Left lung (tissue), 10 donors: Measurements from ENCODE around the gene CTDP1. TPM values are rescaled to one million over a fixed set of nuclear protein-coding genes. Genes with fewer than 3 reads are reported as not detected.

Experiments used
- ATAC-seq: fragments of 200-7000 bp; cut with Tn5 transposase; one replicate; pipeline ENCODE4 v1.9.1; 2020; ENCODE audit warnings: moderate library complexity
- DNase-seq, 4 donors: peaks; one replicate each; pipeline ENCODE4 v3.0.0-alpha.2; 2013 to 2020
- H3K27ac ChIP-seq, 2 donors: fragments of 200-600 bp; sonication (generic) in 1 of 2; one replicate each; pipeline versions ENCODE4 v1.5.0 to v1.8.0; 2020 to 2021
- H3K27me3 ChIP-seq, 2 donors: fragments of 200-600 bp; sonication (generic) in 1 of 2; one replicate each; pipeline versions ENCODE4 v1.5.0 to v1.8.0; 2020 to 2021
- H3K36me3 ChIP-seq, 2 donors: fragments of 200-600 bp; sonication (generic) in 1 of 2; one replicate each; pipeline versions ENCODE4 v1.5.0 to v1.8.0; 2020 to 2021
- H3K4me1 ChIP-seq, 2 donors: fragments of 200-600 bp; one replicate each; pipeline ENCODE4 v1.8.0; 2021
- H3K4me3 ChIP-seq, 2 donors: fragments of 200-600 bp; sonication (generic) in 1 of 2; one replicate each; pipeline versions ENCODE4 v1.5.0 to v1.8.0; 2020 to 2021; ENCODE audit warnings: mild to moderate bottlenecking in 1 of 2
- H3K9me3 ChIP-seq, 2 donors: fragments of 200-600 bp; sonication (generic) in 1 of 2; one replicate each; pipeline versions ENCODE4 v1.5.0 to v1.8.0; 2020 to 2021
- intact Hi-C, 2 donors: fragments of 100-400 bp; cut with DNase I; formaldehyde crosslinking; loops; one replicate each; pipeline versions ENCODE4 v1.11.2 to v1.14.2; 2022
- polyA plus RNA-seq, 6 donors: library from polyadenylated mRNA; unstranded; fragments of 120-200 nt; gene quantifications; one replicate each; pipeline ENCODE4 v1.2.1, GENCODE V29; 2013; ENCODE audit not compliant: insufficient read length in 6 of 6
- total RNA-seq, 2 donors: library from RNA; stranded (reverse); fragmentation: NEBNext Ultra II Directional; extraction: Animal tissue kit (Norgen Biotek cat#: 25700); gene quantifications; one replicate each; pipeline ENCODE4 v1.2.1, GENCODE V29; 2021
- TF ChIP-seq, protein P1 (sequence below), 2 donors: fragments of 200-600 bp; sonication (generic) in 1 of 2; IDR thresholded peaks; one replicate each; pipeline versions ENCODE4 v1.5.0 to v1.8.0; 2021; ENCODE audit warnings: antibody characterized with exemption in 2 of 2
- donor health status: DM: no; HTN: yes; CAD: no.
- donor health status: DM: no; HTN: no; CAD: no.

CTDP1 gene
- total and polyA plus RNA-seq, 8 donors = 8.4 to 24.4 (median 11.4) TPM

DNA sequence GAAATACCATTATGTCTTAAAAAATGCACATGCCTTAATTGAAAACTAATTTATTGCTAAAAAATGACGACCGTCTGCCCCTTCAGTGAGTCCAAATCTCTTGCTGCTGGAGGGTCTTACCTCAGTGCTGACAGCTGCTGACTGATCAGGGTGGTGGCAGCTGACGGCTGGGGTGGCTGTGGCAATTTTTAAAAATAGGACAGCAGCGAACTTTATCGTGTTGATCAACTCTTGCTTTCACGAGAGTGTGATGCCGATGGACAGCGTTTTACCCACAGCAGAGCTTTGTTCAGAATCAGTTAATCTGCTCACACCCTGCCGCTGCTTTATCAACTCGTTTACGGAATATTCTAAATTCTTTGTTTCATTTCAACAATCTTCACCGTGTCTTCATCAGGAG is 21.2 kb upstream of the CTDP1 start:
- Histone ChIP-seq H3K36me3 (no peaks in the 10 kb centered on the region), H3K27me3 (peaks cover 0 to 5% of the 10 kb centered on the region in 2 donors), H3K4me1 (no peaks in the 10 kb centered on the region), H3K4me3 (no peak overlapping the region), H3K27ac (no peak overlapping the region), H3K9me3 (peaks cover 0 to 2% of the 10 kb centered on the region in 2 donors)
- ATAC-seq (no peak), DNase-seq (peak in 1 of 4 donors; percentile 60)
- intact Hi-C loops = no loop called here
- TF ChIP-seq, protein P1, sequence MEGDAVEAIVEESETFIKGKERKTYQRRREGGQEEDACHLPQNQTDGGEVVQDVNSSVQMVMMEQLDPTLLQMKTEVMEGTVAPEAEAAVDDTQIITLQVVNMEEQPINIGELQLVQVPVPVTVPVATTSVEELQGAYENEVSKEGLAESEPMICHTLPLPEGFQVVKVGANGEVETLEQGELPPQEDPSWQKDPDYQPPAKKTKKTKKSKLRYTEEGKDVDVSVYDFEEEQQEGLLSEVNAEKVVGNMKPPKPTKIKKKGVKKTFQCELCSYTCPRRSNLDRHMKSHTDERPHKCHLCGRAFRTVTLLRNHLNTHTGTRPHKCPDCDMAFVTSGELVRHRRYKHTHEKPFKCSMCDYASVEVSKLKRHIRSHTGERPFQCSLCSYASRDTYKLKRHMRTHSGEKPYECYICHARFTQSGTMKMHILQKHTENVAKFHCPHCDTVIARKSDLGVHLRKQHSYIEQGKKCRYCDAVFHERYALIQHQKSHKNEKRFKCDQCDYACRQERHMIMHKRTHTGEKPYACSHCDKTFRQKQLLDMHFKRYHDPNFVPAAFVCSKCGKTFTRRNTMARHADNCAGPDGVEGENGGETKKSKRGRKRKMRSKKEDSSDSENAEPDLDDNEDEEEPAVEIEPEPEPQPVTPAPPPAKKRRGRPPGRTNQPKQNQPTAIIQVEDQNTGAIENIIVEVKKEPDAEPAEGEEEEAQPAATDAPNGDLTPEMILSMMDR (IDR thresholded peaks at IDR 0.05) = no peak

DNA sequence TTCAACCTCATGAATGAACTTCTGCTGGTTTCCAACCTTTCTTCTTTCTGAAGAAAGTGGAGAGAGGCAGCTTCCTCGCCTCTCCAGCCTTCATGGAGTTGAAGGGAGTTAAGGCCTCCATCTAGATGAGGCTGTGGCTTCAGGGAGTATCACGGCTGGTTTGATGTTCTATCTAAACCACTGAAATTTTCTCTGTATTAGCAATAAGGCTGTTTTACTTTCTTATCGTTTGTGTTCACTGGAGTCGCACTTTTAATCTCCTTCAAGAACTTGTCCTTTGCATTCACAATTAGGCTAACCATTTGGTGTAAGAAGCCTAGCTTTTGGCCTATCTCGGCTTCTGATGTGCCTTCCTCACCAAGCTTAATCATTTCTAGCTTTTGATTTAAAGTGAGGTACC is 19.9 kb upstream of the CTDP1 start:
- peaks cover 0 to 5% of the 10 kb centered on the region in 2 donors for H3K27me3 ChIP-seq
- intact Hi-C loops = no loop called here
- no peak overlapping the region for H3K27ac ChIP-seq
- H3K4me3 ChIP-seq = no peak overlapping the region
- peaks cover 0 to 2% of the 10 kb centered on the region in 2 donors for H3K9me3 ChIP-seq
- DNase-seq (no peak), ATAC-seq (no peak)
- TF ChIP-seq, protein P1 (IDR thresholded peaks at IDR 0.05) = no peak
- H3K36me3 ChIP-seq = no peaks in the 10 kb centered on the region
- H3K4me1 ChIP-seq = no peaks in the 10 kb centered on the region

DNA sequence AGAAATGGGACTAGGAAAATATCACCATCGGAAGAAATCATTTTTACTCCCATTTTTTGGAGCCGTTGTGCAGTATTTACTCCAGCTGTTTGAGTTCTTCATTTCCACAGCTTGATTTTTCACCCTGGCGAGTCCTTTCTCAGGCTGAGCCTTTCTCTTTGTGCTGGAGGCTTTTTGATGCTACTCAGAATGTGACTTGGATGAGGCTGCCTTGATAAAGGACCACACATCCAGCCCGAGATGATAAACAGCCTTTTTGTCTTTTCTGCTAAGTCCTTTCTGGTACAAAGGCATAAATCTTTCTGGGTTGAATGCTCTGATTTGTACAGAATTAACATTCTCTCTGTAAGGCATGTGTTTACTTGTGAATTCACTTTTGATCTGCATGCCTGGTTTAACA is 17.6 kb upstream of the CTDP1 start:
- TF ChIP-seq, protein P1 (IDR thresholded peaks at IDR 0.05) = no peak
- no peak for ATAC-seq
- intact Hi-C loops = no loop called here
- DNase-seq = no peak
- Histone ChIP-seq H3K27ac (no peak overlapping the region), H3K27me3 (peaks cover 0 to 5% of the 10 kb centered on the region in 2 donors), H3K4me1 (no peaks in the 10 kb centered on the region), H3K36me3 (no peaks in the 10 kb centered on the region), H3K4me3 (no peak overlapping the region), H3K9me3 (no peaks in the 10 kb centered on the region)

- no peak for ATAC-seq
- intact Hi-C loops = no loop called here
- Histone ChIP-seq H3K27ac (no peak overlapping the region), H3K9me3 (no peaks in the 10 kb centered on the region), H3K4me1 (no peaks in the 10 kb centered on the region), H3K4me3 (no peak overlapping the region), H3K27me3 (peaks cover 0 to 5% of the 10 kb centered on the region in 2 donors), H3K36me3 (no peaks in the 10 kb centered on the region)
- DNase-seq = no peak
- TF ChIP-seq, protein P1 (IDR thresholded peaks at IDR 0.05) = no peak
Observed at GRCh38 chr18:79662439-79662838, 17.2 kb upstream of the CTDP1 start.

GRCh38 chr18:79664525-79665125 is 15.0 kb upstream of the CTDP1 start:
- intact Hi-C loops = no loop called here
- Histone ChIP-seq H3K9me3 (no peaks in the 10 kb centered on the region), H3K4me1 (no peaks in the 10 kb centered on the region), H3K27me3 (peaks cover 0 to 5% of the 10 kb centered on the region in 2 donors), H3K36me3 (no peaks in the 10 kb centered on the region), H3K4me3 (no peak overlapping the region), H3K27ac (peak overlapping the region in 1 of 2 donors; percentile 33)
- ATAC-seq = peak; percentile 98
- no peak for DNase-seq
- TF ChIP-seq, protein P1 (IDR thresholded peaks at IDR 0.05) = no peak
